HCT116 (cell line): ENCODE measurements around the gene AKR1C4.

Source experiments
- EGR1 ChIP-seq: IDR thresholded peaks from 2 replicates; pipeline ENCODE4 v1.6.1; 2012; ENCODE audit warnings: low read depth
- EZH2 ChIP-seq: fragments of 200-600 bp; sonication (generic); IDR thresholded peaks from 2 replicates; pipeline ENCODE4 v1.6.1; 2017; ENCODE audit warnings: antibody characterized with exemption, mixed run types
- EZH2phosphoT487 ChIP-seq: fragments of 200-600 bp; IDR thresholded peaks from 2 replicates; pipeline ENCODE4 v1.6.1; 2018; ENCODE audit warnings: antibody characterized with exemption, borderline replicate concordance
- FOSL1 ChIP-seq: IDR thresholded peaks from 2 replicates; pipeline ENCODE4 v1.6.1; 2012; ENCODE audit warnings: low read depth
- JUND ChIP-seq: IDR thresholded peaks from 2 replicates; pipeline ENCODE4 v1.6.1; 2012
- POLR2AphosphoS5 ChIP-seq: IDR thresholded peaks from 2 replicates; pipeline ENCODE4 v1.6.1; 2011; ENCODE audit warnings: mild to moderate bottlenecking, low read depth, low read length, moderate library complexity
- TCF7L2 ChIP-seq: IDR thresholded peaks from 2 replicates; pipeline ENCODE4 v1.7.0; 2011; ENCODE audit warnings: borderline replicate concordance, inconsistent platforms; ENCODE audit not compliant: insufficient read depth, insufficient read length; ENCODE audit errors: extremely low read depth
- ZFX ChIP-seq: fragments of 450-650 bp; IDR thresholded peaks from 2 replicates; pipeline ENCODE4 v1.6.1; 2017
- TF ChIP-seq, protein P1 (sequence below), 3 experiments: fragments of 200-600 bp in 1 of 3; sonication (generic) in 1 of 3; IDR thresholded peaks in 2 of 3; conservative IDR thresholded peaks in 1 of 3; 2 replicates each; pipeline ENCODE4 v1.5.1; 2012 to 2017; ENCODE audit warnings: low read depth in 2 of 3, low read length in 2 of 3, antibody characterized with exemption in 1 of 3, borderline replicate concordance in 1 of 3, control low read depth in 1 of 3, mild to moderate bottlenecking in 1 of 3, mixed read lengths in 1 of 3, mixed run types in 1 of 3, moderate library complexity in 1 of 3; ENCODE audit not compliant: insufficient read depth in 1 of 3

DNA sequence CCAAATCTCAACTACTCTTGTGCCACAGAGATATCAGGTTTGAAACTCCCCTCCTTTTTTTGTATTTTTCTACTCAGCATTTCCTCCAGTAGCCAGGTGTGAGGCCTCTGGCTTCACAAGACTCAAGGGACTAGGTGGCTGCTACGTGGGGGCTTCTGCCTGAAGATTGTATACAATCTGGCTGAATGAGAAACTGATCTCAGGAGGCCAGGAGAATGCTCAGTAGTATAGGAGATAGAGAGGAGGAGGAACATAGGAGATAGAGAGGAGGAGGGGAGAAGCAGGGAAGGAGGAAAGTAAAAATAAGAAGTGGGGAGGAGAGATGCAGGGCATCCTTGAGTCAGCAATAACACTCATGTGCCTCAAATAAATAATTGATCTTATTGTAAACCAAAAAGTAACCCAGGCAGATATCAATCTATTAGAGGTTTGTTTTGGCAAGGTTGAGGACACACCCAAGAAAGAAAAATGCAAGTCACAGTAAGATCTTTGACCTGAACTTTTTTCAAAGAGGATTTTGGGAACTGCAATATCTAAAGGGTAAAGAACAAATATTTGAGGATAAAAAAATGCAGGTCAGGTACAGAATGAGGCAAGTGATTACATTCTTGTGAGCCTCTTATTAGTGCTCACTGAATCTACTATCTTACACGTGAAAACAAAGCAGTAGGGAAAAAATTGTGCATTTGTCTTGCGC, 48.5 kb upstream of the AKR1C4 start:
- TF ChIP-seq POLR2AphosphoS5 (no peak), EZH2phosphoT487 (no peak), TCF7L2 (no peak), EGR1 (no peak), ZFX (no peak), FOSL1 (no peak), EZH2 (no peak), JUND (no peak)
- TF ChIP-seq, protein P1, sequence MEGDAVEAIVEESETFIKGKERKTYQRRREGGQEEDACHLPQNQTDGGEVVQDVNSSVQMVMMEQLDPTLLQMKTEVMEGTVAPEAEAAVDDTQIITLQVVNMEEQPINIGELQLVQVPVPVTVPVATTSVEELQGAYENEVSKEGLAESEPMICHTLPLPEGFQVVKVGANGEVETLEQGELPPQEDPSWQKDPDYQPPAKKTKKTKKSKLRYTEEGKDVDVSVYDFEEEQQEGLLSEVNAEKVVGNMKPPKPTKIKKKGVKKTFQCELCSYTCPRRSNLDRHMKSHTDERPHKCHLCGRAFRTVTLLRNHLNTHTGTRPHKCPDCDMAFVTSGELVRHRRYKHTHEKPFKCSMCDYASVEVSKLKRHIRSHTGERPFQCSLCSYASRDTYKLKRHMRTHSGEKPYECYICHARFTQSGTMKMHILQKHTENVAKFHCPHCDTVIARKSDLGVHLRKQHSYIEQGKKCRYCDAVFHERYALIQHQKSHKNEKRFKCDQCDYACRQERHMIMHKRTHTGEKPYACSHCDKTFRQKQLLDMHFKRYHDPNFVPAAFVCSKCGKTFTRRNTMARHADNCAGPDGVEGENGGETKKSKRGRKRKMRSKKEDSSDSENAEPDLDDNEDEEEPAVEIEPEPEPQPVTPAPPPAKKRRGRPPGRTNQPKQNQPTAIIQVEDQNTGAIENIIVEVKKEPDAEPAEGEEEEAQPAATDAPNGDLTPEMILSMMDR (IDR thresholded peaks at IDR 0.05 in 2 of 3, conservative IDR thresholded peaks at IDR 0.05 in 1 of 3; ENCODE audit: borderline replicate concordance in 1 of 3, insufficient read depth in 1 of 3, low read depth in 2 of 3, low read length in 2 of 3): no peak
